Skin of body (tissue), 2 donors: ENCODE results near the gene SRF. TPM values are rescaled to one million over a fixed set of nuclear protein-coding genes. Genes with fewer than 3 reads are reported as not detected.

Experiments
- DNase-seq: peaks from one replicate; lab custom pipeline; 2025; lab: John Stamatoyannopoulos, UW
- total RNA-seq: library from RNA; depleted of rRNA; stranded (reverse); fragments of >200 nt; gene quantifications from one replicate; pipeline ENCODE4 v1.2.3, GENCODE V29; 2014

The SRF gene
- total RNA-seq, 1 donor from 2014 or later: 12.5 TPM

DNA sequence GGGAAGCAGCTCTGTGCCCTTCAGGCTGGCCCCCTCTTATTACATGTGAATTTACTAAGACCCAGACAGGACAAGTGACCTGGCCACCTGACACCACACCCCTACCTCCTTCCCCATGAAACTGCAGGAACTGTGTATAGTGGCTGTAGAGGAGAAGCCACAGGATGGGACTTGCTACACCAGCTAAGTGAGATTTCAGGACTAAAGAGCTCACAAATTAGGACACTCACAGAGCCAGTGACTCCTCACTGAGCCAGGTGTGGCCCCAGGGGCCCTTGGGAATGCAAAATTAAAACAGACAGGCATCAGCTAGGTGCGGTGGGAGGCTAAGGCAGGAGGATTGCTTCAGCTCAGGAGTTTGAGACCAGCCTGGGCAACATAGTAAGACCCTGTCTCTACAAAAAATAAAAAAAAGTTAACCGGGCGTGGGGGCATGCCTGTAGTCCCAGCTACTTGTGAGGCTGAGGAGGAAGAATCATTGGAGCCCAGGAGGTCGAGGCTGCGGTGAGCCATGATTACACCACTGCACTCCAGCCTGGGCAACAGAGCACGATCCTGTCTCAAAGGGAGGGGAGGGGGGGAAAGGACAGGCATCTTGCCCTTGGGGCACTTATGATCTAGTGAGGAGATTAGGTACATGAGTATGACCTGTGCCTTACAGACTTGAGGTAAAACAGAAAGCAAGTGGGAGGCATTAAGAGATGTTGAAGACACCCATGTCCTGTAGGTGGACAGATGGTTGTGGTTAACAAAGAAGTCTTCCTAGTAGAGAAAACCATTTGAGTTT, 23.2 kb upstream of the SRF start:
- no peak for DNase-seq

DNA sequence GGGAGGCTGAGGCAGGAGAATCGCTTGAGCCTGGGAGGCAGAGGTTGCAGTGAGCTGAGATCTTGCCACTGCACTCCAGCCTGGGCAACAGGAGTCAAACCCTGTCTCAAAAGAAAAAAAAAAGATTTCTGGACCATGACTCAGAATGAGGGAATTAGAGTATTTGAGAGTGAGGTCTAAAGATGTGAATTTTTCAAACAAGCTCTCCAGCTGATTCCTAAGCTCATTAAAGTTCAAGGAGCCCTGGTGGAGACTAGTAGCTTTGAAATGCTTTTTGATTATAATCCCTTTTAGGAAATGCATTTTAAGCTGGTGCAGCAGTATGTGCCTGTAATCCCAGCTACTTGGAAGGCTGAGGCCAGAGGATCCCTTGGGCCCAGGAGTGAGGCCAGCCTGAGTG, 21.8 kb upstream of the SRF start:
- DNase-seq: no peak

- no peak for DNase-seq
These were observed 20.9 kb upstream of the SRF start for GRCh38 chr6:43150051-43150751.

DNA sequence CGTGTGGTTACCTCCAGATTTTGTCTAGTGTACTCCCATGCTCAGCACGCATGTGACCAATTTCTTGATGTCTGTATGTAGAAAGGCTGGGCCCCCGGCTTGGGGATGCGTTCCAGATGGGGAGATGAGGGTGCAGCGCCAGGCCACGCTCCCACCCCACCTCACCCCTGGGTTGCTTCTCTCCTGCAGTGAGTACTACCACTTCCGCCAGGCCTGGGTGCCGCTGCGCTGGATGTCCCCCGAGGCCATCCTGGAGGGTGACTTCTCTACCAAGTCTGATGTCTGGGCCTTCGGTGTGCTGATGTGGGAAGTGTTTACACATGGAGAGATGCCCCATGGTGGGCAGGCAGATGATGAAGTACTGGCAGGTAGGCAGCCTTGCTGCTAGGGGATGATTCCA, 11.5 kb upstream of the SRF start:
- DNase-seq: no peak

DNA sequence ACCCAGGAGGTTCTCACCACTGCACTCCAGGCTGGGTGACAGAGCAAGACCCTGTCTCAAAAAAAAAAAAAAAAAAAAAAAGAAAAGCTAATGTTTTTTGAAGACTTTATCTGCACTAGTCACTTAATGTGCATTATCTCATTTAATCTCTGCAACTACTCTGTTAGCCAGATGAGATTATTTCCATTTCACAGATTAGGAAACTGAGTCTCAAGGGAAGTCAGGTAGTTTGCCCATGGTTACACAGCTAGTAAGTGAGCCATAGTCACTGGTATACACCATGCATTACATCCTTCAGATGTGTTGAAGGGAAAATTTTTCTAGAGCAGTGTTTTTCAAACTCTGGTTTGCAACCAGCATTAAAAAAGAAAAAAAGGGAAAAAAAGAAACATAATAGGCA, 7.2 kb upstream of the SRF start:
- DNase-seq: no peak

- DNase-seq: peak; percentile 99
These were observed 595 bp upstream of the SRF start for GRCh38 chr6:43170417-43170930.

GRCh38 chr6:43171707-43172103, 636 bp downstream of the SRF start:
- DNase-seq: no peak

GRCh38 chr6:43172104-43173007, 1.3 kb downstream of the SRF start:
- no peak for DNase-seq

GRCh38 chr6:43173591-43174262, 2.7 kb downstream of the SRF start:
- peak; percentile 28 for DNase-seq

DNA sequence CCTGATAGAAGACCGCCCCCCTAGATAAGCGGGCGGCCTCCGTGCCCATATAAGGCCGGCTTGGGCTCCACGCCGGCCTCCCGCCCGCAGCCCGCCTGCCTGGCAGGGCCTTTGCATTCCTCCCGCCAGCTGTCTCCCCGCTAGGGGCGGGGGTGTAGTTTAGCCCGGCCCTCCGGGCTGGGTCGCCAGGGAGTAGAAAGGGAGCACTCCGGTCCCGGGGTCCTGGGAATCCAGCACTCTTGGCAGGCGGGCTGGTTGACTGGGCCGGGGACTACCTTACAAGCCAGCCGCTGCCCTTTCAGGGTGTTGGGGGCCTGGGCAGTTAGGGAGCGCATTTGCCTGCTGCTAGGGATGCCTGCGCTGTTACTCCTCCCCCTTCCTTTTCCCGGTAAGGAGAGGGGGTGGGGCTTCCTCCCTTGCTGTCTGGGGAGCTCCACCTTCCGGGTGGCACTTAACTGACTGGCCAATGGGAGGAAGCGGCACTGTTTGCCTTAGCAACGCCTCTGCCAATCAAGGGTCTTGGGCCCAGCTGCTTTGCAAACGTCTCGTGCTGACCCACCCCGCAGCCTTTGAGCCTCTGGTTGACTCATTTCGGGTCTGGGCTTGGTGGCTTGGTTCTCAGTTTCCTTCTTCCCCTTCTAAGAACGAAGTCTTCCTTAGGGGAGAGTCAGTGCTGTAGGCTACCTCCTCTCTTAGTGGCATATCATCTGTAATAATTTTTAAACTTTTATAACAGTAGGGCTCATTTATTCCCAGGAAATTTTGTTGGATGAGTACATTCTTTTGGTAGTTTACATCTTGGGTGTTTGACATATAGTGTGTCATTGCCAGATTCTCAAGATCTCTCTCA, 3.4 kb downstream of the SRF start:
- peak; percentile 98 for DNase-seq

- no peak for DNase-seq
These were observed 4.8 kb downstream of the SRF start for GRCh38 chr6:43175676-43176422.

DNA sequence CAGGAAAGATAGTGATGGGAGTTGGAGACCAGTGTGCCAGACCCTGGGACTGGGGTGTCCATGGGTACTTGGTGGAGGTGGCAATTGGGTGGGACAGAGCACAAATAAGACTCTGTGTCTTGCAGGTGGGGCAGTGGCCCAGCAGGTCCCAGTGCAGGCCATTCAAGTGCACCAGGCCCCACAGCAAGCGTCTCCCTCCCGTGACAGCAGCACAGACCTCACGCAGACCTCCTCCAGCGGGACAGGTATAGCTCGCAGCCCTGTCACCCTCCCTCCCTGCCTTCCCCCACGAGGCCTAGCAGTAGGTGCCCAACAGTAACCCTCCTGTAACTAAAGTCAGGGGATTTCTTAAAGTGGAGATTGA, 5.3 kb downstream of the SRF start:
- no peak for DNase-seq

- no peak for DNase-seq
These were observed 7.1 kb downstream of the SRF start for GRCh38 chr6:43178150-43178549.

- no peak for DNase-seq
These were observed 8.1 kb downstream of the SRF start for GRCh38 chr6:43178951-43179830.

DNA sequence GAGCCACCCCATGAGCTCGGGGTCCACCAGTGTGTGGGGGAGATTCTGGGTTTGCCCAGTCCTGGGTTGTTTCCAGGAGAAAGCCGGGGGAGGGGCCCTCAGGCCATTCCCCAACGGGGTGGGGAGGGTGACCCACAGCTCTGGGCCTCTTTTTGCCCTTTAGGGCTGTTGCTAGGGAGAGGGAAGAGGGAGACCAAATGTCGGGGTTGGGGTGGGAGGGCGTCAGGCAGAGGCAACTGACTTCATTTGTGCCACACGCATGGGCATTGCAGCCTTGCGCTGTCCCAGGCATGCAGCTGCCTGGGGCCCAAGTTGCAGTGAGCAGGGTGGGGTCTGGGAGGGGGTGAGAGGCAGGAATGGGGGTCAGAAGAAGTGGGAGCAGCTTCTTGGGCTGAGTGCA, 9.0 kb downstream of the SRF start:
- DNase-seq: no peak

DNA sequence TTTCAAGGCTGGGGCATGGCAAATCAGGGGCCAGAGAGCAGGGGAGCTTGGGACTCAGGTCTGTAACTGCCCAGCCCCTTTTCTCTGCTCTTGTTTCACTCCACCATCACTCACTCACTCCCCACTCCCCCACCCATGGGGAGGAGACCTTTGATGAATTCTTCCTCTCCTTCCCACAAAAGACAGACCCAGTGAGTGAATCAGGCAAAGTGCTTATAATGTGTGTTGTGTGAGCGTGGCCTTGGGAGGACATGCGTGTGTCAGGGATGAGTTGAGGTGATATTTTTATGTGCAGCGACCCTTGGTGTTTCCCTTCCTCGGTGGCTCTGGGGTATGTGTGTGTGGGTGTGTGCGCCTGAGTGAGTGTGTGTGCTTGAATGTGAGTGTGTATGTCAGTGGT, 9.9 kb downstream of the SRF start:
- DNase-seq: no peak

DNA sequence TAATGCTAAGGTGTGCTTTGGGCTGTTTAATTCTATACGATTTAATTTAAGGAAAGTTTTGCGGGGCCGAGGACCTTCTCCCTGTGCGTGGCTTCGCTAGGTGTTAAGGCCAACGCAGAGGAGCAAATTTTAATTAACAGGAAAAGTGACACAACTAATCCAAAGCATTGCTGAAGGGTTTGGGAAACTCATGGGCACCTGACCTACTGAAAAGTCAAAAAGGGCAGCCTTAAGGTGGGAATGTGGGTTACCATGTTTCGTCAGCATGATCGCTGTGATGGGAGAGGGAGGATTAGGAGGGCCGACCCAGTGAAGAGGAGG, 10.5 kb downstream of the SRF start:
- DNase-seq: no peak

DNA sequence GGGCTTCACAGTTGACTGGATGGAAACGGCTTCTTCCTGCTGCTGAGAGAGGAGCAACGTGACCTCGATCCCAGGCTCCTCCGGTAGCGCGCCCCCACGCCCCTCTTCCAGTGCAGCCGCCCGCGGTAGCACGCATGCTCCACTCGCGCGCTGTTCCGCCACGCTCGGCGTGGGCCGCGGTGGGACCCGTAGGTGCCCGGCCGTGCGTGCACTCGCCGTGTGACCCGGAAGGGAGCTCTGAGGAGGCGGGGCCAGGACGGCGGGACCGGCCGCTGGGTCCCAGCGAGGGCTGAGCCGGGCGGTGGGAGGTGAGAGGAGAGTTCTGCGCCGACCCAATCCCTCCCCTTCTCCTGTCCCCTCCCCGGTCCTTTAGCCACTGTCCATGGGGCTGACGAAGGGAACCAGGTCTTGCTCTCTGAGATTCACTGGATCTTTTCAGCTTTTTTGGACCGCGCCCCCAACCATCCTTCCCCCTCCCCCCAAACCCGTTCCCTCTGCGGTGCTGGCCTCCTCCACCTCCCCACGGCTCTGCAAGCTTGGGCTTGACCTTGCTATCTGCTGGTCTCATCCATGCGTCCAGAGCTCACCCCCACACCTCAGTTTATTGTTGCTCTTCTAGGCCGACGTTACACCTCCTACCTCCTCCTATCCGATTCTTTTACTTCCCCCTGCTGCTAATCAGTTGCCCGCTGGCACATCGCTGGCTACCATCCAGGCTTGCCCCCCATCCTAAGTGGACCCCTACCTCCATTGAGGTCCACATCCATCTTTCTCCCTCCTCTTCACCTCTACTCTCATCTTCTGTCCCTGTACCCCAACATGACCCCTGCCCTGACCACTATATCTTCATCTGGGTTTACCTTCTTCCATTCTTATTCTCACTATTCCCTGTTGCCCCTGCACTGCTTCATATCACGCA, 11.1 kb downstream of the SRF start, which contains the start of gene CUL9:
TSS of gene CUL9 (plus strand) at position 255 of the 919 bp plus-strand sequence. CDS start 2,115 bp downstream, outside the sequence.
- peak; percentile 60 for DNase-seq
